BJ (cell line): ENCODE measurements around the gene PPP1CA. TPM values are rescaled to one million over a fixed set of nuclear protein-coding genes. Genes with fewer than 3 reads are reported as not detected.

Source experiments
- CTCF ChIA-PET: fragments of 350-600 bp; formaldehyde crosslinking; extraction: SDS; loops from one replicate; lab custom pipeline; 2021; ENCODE audit warnings: antibody characterized with exemption, inconsistent platforms; lab: Yijun Ruan, JAX
- POLR2A ChIA-PET: fragments of 300-600 bp; sonication (Branson Sonifier 250); formaldehyde crosslinking; extraction: SDS; loops from one replicate; lab custom pipeline; 2021; ENCODE audit warnings: antibody characterized with exemption; lab: Charles Lee
- DNase-seq: peaks from one replicate; pipeline ENCODE4 v3.0.0-alpha.2; 2011; ENCODE audit warnings: low read depth
- H3K27me3 ChIP-seq: 2 replicates; pipeline ENCODE4 v1.6.0; 2011; ENCODE audit warnings: low read length; ENCODE audit not compliant: control insufficient read depth, insufficient read depth
- H3K36me3 ChIP-seq: 2 replicates; pipeline ENCODE4 v1.5.1; 2011; ENCODE audit warnings: low read length; ENCODE audit not compliant: control insufficient read depth, insufficient read depth
- H3K4me3 ChIP-seq: 2 replicates; pipeline ENCODE4 v1.5.1; 2011; ENCODE audit warnings: low read depth, mild to moderate bottlenecking, control low read depth, low read length
- polyA plus RNA-seq: library from polyadenylated mRNA; depleted of rRNA; stranded (reverse); fragments of >200 nt; gene quantifications from 2 replicates; pipeline ENCODE4 v1.2.3, GENCODE V29; 2011
- TF ChIP-seq, protein P1 (sequence below): IDR thresholded peaks from 2 replicates; pipeline ENCODE4 v1.5.1; 2011; ENCODE audit warnings: low read depth, mild to moderate bottlenecking, control low read depth, inconsistent platforms, low read length, moderate library complexity; ENCODE audit not compliant: insufficient read depth

Gene PPP1CA
- polyA plus RNA-seq, 1 experiment: 233 TPM

DNA sequence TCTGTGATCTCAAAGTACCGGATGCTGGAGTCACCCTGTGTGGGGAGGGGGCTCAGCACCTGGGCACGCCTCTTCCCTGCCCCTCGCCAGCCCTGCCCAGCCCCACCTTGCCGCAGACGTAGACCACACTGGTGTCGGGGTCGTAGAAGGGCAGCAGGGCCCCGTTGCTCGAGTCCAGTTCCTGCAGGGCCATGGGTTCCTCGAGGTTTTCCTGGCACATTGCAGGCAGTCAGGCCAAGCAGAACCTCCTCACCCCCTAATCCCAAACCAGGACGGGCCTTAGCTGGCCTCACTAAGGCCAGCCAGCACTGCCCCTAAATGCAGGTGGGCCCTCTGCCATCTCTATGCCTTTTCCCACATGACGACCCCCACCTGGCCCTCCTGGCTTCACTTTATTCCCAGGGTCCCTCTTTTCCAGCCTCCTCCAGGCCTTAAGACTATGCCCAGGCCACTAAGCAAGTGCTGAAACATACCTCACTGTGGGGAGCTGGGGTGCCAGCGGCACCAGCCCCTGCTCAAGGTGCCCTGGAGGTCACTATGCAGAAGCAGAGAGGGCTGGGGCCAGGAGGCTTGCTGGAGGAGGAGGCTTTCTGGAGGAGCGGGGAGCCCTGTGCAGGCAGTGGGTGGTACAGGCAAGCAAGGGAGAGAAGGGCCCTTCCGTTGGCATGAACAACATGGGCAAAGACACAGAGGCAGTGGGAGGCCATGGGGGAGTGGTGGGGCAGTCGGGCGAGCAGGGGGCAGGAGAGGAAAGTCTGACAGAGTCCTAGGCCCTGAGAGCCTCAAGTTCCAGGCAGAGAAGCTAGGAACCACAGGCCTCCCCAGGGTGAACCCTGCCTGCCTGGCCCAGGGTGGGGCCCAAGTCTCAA, 38.8 kb upstream of the PPP1CA start:
- Histone ChIP-seq H3K36me3 (peaks cover 22% of the 10 kb centered on the region), H3K4me3 (no peak overlapping the region), H3K27me3 (no peaks in the 10 kb centered on the region)
- CTCF ChIA-PET: interaction anchor here (0.7 kb wide), 1 partner anchor 83 kb away, joined by 3 read pairs; no protein-coding TSS in a partner anchor
- TF ChIP-seq, protein P1, sequence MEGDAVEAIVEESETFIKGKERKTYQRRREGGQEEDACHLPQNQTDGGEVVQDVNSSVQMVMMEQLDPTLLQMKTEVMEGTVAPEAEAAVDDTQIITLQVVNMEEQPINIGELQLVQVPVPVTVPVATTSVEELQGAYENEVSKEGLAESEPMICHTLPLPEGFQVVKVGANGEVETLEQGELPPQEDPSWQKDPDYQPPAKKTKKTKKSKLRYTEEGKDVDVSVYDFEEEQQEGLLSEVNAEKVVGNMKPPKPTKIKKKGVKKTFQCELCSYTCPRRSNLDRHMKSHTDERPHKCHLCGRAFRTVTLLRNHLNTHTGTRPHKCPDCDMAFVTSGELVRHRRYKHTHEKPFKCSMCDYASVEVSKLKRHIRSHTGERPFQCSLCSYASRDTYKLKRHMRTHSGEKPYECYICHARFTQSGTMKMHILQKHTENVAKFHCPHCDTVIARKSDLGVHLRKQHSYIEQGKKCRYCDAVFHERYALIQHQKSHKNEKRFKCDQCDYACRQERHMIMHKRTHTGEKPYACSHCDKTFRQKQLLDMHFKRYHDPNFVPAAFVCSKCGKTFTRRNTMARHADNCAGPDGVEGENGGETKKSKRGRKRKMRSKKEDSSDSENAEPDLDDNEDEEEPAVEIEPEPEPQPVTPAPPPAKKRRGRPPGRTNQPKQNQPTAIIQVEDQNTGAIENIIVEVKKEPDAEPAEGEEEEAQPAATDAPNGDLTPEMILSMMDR: no peak
- no peak for DNase-seq
- POLR2A ChIA-PET: no interaction called here

DNA sequence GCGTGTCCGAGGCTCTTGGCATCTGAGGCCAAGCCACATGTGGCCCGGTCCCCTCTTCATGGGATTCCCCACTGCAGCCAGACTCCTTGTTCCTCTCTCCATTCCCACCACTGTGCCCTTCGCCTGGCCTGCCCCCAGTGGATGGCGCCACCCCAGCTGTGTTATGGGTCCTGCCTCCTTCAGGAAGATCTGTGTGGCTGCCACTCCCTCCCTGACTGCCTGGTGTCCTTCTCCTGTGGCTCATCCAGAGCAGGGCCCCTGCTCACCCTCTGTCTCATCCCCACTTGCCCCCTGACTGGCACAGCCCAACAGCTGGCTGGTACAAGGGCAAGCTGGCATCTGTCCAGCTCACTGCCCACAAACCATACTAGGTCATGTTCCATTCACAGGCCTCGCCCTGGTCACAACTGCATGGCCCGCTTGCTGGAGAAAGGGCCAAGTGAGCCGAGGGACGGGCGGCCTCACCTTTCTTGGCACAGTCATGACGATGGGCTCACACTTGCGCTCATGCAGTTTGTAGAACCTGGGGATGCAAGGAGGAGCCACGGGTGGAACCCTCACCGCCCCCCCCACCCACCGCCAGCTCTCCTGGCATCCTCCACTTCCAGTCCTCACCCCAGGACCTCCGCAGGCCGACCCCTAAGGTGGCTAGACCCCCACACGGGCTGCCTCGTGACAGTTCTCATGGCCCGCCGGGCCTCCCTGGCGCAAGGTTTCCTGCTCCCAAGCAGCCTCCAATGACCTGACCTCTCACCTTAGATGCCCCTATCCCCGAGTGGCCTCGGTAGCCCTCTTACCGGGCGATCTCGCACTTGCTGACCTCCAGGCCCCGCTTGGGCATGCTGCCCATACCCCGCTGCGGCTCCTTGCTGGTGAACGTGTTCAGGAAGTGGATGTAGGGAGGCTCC, 37.9 kb upstream of the PPP1CA start:
- Histone ChIP-seq H3K36me3 (peaks cover 23% of the 10 kb centered on the region), H3K4me3 (no peak overlapping the region), H3K27me3 (no peaks in the 10 kb centered on the region)
- ChIA-PET POLR2A (no interaction called here), CTCF (interaction anchor here (0.7 kb wide), 1 partner anchor 82 kb away, joined by 3 read pairs; no protein-coding TSS in a partner anchor)
- DNase-seq: no peak
- TF ChIP-seq, protein P1: peak; percentile 30

DNA sequence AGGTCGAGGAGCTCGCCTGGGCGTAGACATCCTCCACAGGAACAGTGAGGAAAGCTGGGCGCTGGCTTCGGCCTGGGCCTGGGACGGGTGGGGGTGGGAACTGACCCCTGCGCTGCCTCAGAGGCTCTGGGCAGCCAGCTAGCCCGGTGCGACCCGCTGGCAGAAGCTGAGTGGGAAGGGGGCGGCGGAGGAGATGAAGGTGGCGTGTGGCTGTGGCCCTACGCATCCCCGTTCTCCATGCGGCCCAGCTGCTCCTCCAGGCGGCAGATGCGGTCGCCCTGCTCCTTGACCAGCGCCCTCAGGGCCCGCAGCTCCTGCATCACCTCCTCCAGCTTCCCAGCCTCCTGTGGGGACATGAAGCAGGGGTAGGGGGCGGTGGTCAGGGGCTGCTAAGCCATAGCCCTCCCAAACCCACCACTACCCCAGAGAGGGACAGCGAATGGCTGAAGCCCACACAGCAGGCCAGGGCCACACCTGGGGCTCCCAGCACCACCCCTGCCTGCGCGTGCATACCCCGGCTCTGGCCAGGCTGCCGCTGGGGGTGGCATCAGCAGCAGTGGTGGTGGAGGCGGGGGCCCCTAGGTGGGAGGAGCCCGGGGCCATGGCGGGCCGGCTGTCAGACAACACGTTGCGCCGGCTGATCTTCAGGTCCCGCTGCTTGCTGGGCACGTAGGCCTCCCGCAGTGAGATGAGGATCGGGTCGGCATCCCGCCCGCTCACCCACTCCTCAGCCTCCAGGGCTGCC, 36.7 kb upstream of the PPP1CA start:
- H3K27me3 ChIP-seq: no peaks in the 10 kb centered on the region
- ChIA-PET CTCF (interaction anchor here (1.1 kb wide), 1 partner anchor 56 kb away, joined by 3 read pairs; no protein-coding TSS in a partner anchor), POLR2A (no interaction called here)
- H3K36me3 ChIP-seq: peaks cover 32% of the 10 kb centered on the region
- TF ChIP-seq, protein P1: no peak
- DNase-seq: no peak
- no peak overlapping the region for H3K4me3 ChIP-seq

DNA sequence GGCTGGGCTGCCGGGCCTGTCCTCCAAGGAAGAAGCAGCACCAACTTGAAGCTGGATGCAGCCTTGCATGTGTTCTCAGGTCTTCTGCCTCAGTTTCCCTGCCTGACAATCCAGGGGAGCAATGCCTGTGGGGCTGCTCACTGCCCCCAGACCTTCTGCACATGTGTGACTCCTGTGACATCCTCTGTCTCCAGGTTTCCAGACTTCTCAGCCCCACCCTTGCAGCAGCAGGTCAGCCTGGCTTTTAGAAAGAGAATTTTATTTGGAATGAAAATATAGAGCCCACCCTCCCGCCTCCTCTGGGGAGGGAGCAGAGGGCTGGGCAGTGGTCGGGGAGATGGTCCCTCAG, 36.1 kb upstream of the PPP1CA start:
- no peak for DNase-seq
- TF ChIP-seq, protein P1: no peak
- Histone ChIP-seq H3K36me3 (peaks cover 36% of the 10 kb centered on the region), H3K27me3 (no peaks in the 10 kb centered on the region), H3K4me3 (no peak overlapping the region)
- CTCF ChIA-PET: interaction anchor here (1.1 kb wide), 1 partner anchor 55 kb away, joined by 3 read pairs; no protein-coding TSS in a partner anchor
- POLR2A ChIA-PET: no interaction called here
